Measurements from ENCODE around the gene S100B. TPM values are rescaled to one million over a fixed set of nuclear protein-coding genes. Genes with fewer than 3 reads are reported as not detected.

The S100B gene
- total and polyA plus RNA-seq, 4 donors, result 258 to 470 (median 410) TPM

DNA sequence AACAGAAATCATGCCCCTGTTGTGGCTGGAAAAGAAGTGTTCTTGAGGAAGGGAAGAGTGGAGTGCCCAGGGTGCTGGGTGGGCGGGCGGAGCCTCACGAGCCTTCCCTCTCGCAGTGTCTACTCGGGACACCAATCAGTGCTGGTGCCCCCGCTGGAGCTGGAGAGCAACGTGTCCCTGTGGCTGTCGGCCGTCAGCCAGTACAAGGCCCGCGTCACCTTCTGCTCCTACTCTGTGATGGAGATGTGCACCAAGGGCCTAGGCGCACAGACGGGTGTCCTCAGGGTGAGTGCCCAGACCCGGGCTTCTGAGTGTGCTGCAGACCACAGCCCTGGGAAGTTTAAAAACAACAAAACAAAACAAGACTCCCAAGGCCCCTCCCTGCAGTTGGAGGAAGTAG is 47.4 kb downstream of the S100B start:
- Histone ChIP-seq H3K4me3 (ENCODE audit: low read depth, low read length) (no peak overlapping the region), H3K27me3 (ENCODE audit: control insufficient read depth, insufficient read depth, low read length) (no peaks in the 10 kb centered on the region), H3K9me3 (ENCODE audit: control insufficient read depth, insufficient read depth, low read length) (no peaks in the 10 kb centered on the region), H3K36me3 (ENCODE audit: control insufficient read depth, insufficient read depth, low read length) (peaks cover 81% of the 10 kb centered on the region), H3K4me1 (ENCODE audit: control insufficient read depth, insufficient read depth, low read length) (peaks cover 3% of the 10 kb centered on the region), H3K27ac (ENCODE audit: low read depth, low read length) (no peak overlapping the region)
- DNase-seq (ENCODE audit: low read depth in 4 of 6, low spot score in 6 of 6), result no peak
- WGBS (ENCODE audit: insufficient coverage), result 92% methylated on average over 11 of the region's 14 CpGs

DNA sequence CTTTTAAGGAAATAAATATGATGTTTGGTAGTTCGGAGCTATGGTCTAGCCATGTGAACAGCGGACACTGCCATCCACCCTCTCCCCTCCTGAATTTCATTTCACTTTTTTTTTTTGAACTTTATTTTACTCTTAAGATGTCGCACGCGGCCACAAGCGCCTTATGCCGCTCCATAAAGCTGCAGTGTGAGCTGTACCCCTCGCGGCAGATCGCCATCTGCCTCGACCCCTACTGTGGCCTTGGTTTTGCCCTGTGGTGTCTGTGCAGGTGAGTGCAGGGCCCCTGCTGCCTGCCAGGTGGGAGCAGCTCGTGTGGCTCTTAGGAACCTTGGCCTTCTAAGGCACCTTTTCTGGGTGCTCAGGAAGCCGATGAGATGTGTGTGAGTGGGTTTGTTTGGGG is 48.1 kb downstream of the S100B start:
- Histone ChIP-seq H3K27me3 (ENCODE audit: control insufficient read depth, insufficient read depth, low read length) (no peaks in the 10 kb centered on the region), H3K9me3 (ENCODE audit: control insufficient read depth, insufficient read depth, low read length) (no peaks in the 10 kb centered on the region), H3K36me3 (ENCODE audit: control insufficient read depth, insufficient read depth, low read length) (peaks cover 76% of the 10 kb centered on the region), H3K4me1 (ENCODE audit: control insufficient read depth, insufficient read depth, low read length) (peaks cover 3% of the 10 kb centered on the region), H3K27ac (ENCODE audit: low read depth, low read length) (no peak overlapping the region), H3K4me3 (ENCODE audit: low read depth, low read length) (no peak overlapping the region)
- 93% methylated on average over 10 of the region's 13 CpGs for WGBS (ENCODE audit: insufficient coverage)
- DNase-seq (ENCODE audit: low read depth in 4 of 6, low spot score in 6 of 6), result no peak

DNA sequence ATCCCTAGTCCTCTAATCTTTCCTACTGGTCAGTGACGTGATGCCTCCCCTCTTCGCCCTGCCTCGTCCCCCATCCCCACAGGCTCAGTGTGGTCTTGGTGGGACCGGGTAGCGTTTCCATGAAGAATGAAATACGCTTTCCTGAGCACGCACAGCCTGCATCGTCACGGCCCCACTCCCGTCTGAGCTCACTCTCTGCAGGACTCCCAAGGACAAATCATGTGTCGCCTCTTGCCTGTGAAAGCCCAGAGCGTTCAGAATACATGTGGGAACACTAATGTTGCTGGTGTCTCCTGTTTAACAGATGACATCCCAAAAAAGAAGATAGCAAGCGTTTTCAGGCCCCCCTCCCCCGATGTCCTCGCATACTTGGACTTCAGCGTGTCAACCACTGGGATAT is 49.2 kb downstream of the S100B start:
- WGBS (ENCODE audit: insufficient coverage), result 94% methylated on average over 16 of the region's 16 CpGs
- no peak for DNase-seq (ENCODE audit: low read depth in 4 of 6, low spot score in 6 of 6)
- H3K27ac ChIP-seq (ENCODE audit: low read depth, low read length), result no peak overlapping the region
- no peaks in the 10 kb centered on the region for H3K27me3 ChIP-seq (ENCODE audit: control insufficient read depth, insufficient read depth, low read length)
- H3K4me3 ChIP-seq (ENCODE audit: low read depth, low read length), result no peak overlapping the region
- peaks cover 3% of the 10 kb centered on the region for H3K4me1 ChIP-seq (ENCODE audit: control insufficient read depth, insufficient read depth, low read length)
- H3K9me3 ChIP-seq (ENCODE audit: control insufficient read depth, insufficient read depth, low read length), result no peaks in the 10 kb centered on the region
- peaks cover 75% of the 10 kb centered on the region for H3K36me3 ChIP-seq (ENCODE audit: control insufficient read depth, insufficient read depth, low read length)

DNA sequence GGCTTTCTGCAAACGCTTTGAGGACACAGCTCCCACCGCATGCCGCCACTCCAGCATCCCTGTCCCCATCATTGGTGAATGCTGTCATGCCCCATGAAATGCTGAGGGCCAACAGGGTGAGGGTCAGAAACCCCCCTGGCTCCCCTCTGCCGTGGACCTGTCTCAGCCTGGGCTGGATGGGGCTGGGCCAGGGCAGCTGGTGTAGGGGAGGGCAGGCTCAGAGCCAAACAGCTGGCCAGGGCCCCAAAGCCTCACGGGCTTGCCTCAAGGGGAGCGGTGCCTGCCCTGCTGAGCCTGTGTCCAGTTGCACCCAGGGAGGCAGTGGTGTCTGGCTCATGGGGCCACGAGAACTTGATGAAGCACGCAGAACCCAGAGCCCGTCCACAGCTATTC is 49.7 kb downstream of the S100B start:
- DNase-seq (ENCODE audit: low read depth in 4 of 6, low spot score in 6 of 6), result no peak
- H3K4me1 ChIP-seq (ENCODE audit: control insufficient read depth, insufficient read depth, low read length), result peaks cover 3% of the 10 kb centered on the region
- no peak overlapping the region for H3K27ac ChIP-seq (ENCODE audit: low read depth, low read length)
- no peaks in the 10 kb centered on the region for H3K9me3 ChIP-seq (ENCODE audit: control insufficient read depth, insufficient read depth, low read length)
- H3K4me3 ChIP-seq (ENCODE audit: low read depth, low read length), result no peak overlapping the region
- peaks cover 76% of the 10 kb centered on the region for H3K36me3 ChIP-seq (ENCODE audit: control insufficient read depth, insufficient read depth, low read length)
- WGBS (ENCODE audit: insufficient coverage), result 95% methylated on average over 9 of the region's 9 CpGs
- H3K27me3 ChIP-seq (ENCODE audit: control insufficient read depth, insufficient read depth, low read length), result no peaks in the 10 kb centered on the region

DNA sequence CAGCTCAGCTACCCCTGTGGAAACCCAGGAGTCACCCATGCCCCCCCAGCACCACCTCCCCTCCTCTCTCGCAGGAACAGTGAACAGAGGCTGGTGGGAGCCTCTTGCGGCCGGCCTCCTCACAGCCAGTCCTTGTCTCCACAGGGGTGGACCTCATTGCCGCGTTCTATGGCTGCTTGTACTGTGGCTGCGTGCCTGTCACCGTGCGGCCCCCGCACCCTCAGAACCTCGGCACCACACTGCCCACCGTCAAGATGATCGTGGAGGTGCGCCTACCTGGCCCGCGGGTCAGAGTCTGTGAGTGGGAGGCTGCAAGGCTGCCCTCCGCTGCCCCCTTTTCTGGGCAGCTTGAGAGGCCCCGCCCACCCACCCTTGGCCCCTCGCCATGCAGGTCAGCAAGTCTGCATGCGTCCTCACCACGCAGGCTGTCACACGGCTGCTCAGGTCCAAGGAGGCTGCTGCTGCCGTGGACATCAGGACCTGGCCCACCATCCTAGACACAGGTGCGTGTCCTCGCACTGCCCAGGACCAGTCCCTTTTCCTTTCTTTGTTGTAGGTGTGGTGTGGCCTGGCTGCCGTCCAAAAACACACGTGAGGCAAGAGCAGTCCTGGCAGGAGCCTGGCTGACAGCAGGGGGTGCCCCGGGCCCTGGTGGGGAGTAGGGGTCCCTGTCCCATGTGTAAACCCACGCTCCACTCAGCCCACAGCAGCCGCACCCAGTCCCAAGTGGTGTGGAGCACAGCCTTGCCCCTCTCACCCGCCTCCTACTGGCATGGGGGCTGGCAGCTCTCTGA is 50.3 kb downstream of the S100B start:
- H3K27me3 ChIP-seq (ENCODE audit: control insufficient read depth, insufficient read depth, low read length), result no peaks in the 10 kb centered on the region
- peaks cover 79% of the 10 kb centered on the region for H3K36me3 ChIP-seq (ENCODE audit: control insufficient read depth, insufficient read depth, low read length)
- peaks cover 3% of the 10 kb centered on the region for H3K4me1 ChIP-seq (ENCODE audit: control insufficient read depth, insufficient read depth, low read length)
- no peaks in the 10 kb centered on the region for H3K9me3 ChIP-seq (ENCODE audit: control insufficient read depth, insufficient read depth, low read length)
- H3K27ac ChIP-seq (ENCODE audit: low read depth, low read length), result no peak overlapping the region
- WGBS (ENCODE audit: insufficient coverage), result 93% methylated on average over 27 of the region's 30 CpGs
- DNase-seq (ENCODE audit: low read depth in 4 of 6, low spot score in 6 of 6), result no peak
- no peak overlapping the region for H3K4me3 ChIP-seq (ENCODE audit: low read depth, low read length)

DNA sequence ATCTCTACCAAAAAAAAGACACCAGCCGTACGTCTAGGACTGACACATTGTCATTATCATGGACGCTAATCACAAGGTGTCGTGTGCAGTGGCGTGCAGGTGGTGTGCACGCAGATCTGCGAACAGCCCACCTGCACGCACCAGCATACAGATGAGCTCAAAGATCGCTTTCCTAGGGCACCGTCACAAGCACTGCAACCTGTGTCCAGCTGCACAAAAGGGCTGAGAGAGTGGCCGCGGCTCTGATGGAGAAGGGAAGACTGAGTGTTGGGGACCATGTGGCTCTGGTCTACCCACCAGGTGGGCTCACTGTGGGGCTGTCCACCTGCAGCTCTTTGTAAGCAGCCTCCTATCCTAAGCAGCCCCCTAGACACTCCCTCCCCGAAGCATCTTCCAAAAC is 50.9 kb downstream of the S100B start:
- Histone ChIP-seq H3K9me3 (ENCODE audit: control insufficient read depth, insufficient read depth, low read length) (no peaks in the 10 kb centered on the region), H3K27ac (ENCODE audit: low read depth, low read length) (no peak overlapping the region), H3K4me3 (ENCODE audit: low read depth, low read length) (no peak overlapping the region), H3K36me3 (ENCODE audit: control insufficient read depth, insufficient read depth, low read length) (peaks cover 75% of the 10 kb centered on the region), H3K27me3 (ENCODE audit: control insufficient read depth, insufficient read depth, low read length) (no peaks in the 10 kb centered on the region), H3K4me1 (ENCODE audit: control insufficient read depth, insufficient read depth, low read length) (no peaks in the 10 kb centered on the region)
- WGBS (ENCODE audit: insufficient coverage), result 93% methylated on average over 11 of the region's 13 CpGs
- no peak for DNase-seq (ENCODE audit: low read depth in 4 of 6, low spot score in 6 of 6)

DNA sequence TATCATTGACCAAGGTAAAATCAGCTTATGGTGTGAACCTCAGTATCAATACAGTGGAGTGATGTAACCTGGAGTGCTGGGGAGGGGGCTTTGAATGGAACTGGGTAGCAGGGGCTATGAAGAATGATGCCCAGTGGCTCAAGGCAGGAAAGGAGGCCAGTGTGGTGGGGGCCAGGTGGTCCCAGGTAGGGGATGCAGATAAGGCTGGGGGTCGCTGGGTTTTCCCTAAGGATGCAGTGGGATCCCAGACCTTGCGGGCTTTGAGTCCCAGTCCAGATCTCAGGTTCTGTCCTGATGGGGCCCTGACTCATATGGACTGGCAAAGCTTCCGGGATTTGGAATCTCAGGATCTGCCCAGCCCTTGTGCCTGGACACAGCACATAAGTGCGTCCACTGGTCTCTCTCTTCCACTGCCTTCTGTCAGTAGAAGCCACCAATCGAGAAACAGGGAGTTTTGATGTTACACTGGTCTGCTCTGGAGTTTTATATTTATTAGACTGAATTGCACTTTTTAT is 52.0 kb downstream of the S100B start:
- 96% methylated on average over 4 of the region's 5 CpGs for WGBS (ENCODE audit: insufficient coverage)
- Histone ChIP-seq H3K27ac (ENCODE audit: low read depth, low read length) (no peak overlapping the region), H3K4me3 (ENCODE audit: low read depth, low read length) (no peak overlapping the region), H3K27me3 (ENCODE audit: control insufficient read depth, insufficient read depth, low read length) (no peaks in the 10 kb centered on the region), H3K9me3 (ENCODE audit: control insufficient read depth, insufficient read depth, low read length) (no peaks in the 10 kb centered on the region), H3K36me3 (ENCODE audit: control insufficient read depth, insufficient read depth, low read length) (peaks cover 75% of the 10 kb centered on the region), H3K4me1 (ENCODE audit: control insufficient read depth, insufficient read depth, low read length) (no peaks in the 10 kb centered on the region)
- no peak for DNase-seq (ENCODE audit: low read depth in 4 of 6, low spot score in 6 of 6)

DNA sequence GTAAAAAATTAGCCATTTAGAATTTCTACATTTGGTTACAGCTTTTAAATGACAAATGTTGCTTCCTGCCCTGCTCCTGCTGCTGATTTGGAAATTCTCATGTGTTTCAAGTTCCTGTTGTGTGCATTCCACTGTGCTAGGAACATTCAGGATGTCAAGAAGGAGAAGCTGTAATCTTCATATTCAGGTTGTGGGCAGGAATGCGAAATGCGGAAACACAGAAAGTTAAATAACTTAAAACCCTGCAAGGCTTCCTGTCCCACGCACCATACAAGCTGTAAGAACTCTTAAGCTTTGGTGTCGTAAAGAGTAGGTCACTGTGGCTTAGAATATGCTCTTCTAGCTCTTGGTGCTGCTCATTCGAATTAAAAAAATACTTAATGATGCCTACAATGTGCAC is 52.6 kb downstream of the S100B start:
- peaks cover 75% of the 10 kb centered on the region for H3K36me3 ChIP-seq (ENCODE audit: control insufficient read depth, insufficient read depth, low read length)
- H3K4me3 ChIP-seq (ENCODE audit: low read depth, low read length), result no peak overlapping the region
- 86% methylated on average over 4 of the region's 5 CpGs for WGBS (ENCODE audit: insufficient coverage)
- H3K27me3 ChIP-seq (ENCODE audit: control insufficient read depth, insufficient read depth, low read length), result no peaks in the 10 kb centered on the region
- no peaks in the 10 kb centered on the region for H3K4me1 ChIP-seq (ENCODE audit: control insufficient read depth, insufficient read depth, low read length)
- no peak for DNase-seq (ENCODE audit: low read depth in 4 of 6, low spot score in 6 of 6)
- no peaks in the 10 kb centered on the region for H3K9me3 ChIP-seq (ENCODE audit: control insufficient read depth, insufficient read depth, low read length)
- no peak overlapping the region for H3K27ac ChIP-seq (ENCODE audit: low read depth, low read length)

DNA sequence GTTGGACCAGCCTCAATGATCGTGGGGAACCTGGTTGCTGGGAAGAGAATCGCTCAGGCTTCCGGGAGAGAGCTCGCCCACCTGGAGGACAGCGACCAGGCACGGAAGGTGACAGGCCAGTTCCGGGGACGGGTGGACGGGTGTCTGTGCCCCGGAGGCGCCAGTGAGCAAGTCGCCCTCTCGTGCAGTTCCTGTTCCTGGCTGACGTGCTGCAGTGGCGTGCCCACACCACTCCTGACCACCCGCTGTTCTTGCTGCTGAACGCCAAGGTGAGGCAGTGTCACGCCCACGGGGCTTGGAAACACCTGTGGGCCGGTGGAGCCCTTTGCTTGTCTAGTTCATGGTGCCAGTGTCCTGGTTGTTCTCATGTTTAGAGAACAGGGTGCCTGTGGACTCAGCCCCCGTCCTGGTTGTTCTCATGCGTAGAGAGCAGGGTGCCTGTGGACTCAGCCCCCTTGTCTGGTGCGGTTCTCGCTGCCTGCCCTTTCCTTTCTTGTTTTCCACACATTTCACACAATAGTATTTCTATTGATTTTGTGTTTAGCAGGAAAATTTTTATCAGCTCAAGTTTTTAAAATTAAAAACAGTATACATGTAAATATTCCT is 53.1 kb downstream of the S100B start:
- Histone ChIP-seq H3K36me3 (ENCODE audit: control insufficient read depth, insufficient read depth, low read length) (peaks cover 76% of the 10 kb centered on the region), H3K27me3 (ENCODE audit: control insufficient read depth, insufficient read depth, low read length) (no peaks in the 10 kb centered on the region), H3K4me1 (ENCODE audit: control insufficient read depth, insufficient read depth, low read length) (no peaks in the 10 kb centered on the region), H3K4me3 (ENCODE audit: low read depth, low read length) (no peak overlapping the region), H3K9me3 (ENCODE audit: control insufficient read depth, insufficient read depth, low read length) (no peaks in the 10 kb centered on the region), H3K27ac (ENCODE audit: low read depth, low read length) (no peak overlapping the region)
- no peak for DNase-seq (ENCODE audit: low read depth in 4 of 6, low spot score in 6 of 6)
- WGBS (ENCODE audit: insufficient coverage), result 86% methylated on average over 20 of the region's 24 CpGs

All from spinal cord (tissue), 10 donors.